Caco-2 (cell line): ENCODE results near the gene GABRP. TPM values are rescaled to one million over a fixed set of nuclear protein-coding genes. Genes with fewer than 3 reads are reported as not detected.

Source experiments
- BruUV-seq: library from RNA; stranded (reverse); fragments of 400-500 nt; replicated peaks from 2 replicates; lab custom pipeline; 2021; lab: Mats Ljungman, UMichigan
- CTCF ChIA-PET: fragments of 300-600 bp; sonication (Branson Sonifier 250); formaldehyde crosslinking; loops from one replicate; lab custom pipeline; 2022; ENCODE audit warnings: antibody characterized with exemption; lab: Charles Lee
- POLR2A ChIA-PET: fragments of 300-600 bp; sonication (Branson Sonifier 250); formaldehyde crosslinking; loops from one replicate; lab custom pipeline; 2022; ENCODE audit warnings: antibody characterized with exemption; lab: Charles Lee
- DNase-seq, 2 experiments: peaks; one replicate each; pipeline versions ENCODE4 v3.0.0 to v3.0.0-alpha.2; 2020 to 2022
- H3K27me3 ChIP-seq: replicated peaks from 2 replicates; pipeline ENCODE4 v1.6.0; 2011; ENCODE audit warnings: low read length; ENCODE audit not compliant: control insufficient read depth, insufficient read depth
- H3K36me3 ChIP-seq: 2 replicates; pipeline ENCODE4 v1.5.1; 2011; ENCODE audit warnings: low read length; ENCODE audit not compliant: control insufficient read depth, insufficient read depth
- H3K4me1 ChIP-seq: fragments of 250-450 bp; sonication (Bioruptor Pico); 2 replicates; pipeline ENCODE4 v1.5.1; 2020; ENCODE audit warnings: mild to moderate bottlenecking
- H3K4me3 ChIP-seq: 2 replicates; pipeline ENCODE4 v1.5.1; 2011; ENCODE audit warnings: low read depth, mild to moderate bottlenecking, control low read depth, low read length
- H3K9me3 ChIP-seq: fragments of 250-450 bp; sonication (Bioruptor Pico); 2 replicates; pipeline ENCODE4 v1.5.1; 2020; ENCODE audit warnings: mild to moderate bottlenecking, moderate library complexity
- H3K27ac Mint-ChIP-seq: one replicate; pipeline ENCODE4 v1.8.0; 2022; ENCODE audit warnings: mixed read lengths; ENCODE audit not compliant: unreplicated experiment
- H3K27me3 Mint-ChIP-seq: one replicate; pipeline ENCODE4 v1.8.0; 2022; ENCODE audit warnings: mixed read lengths; ENCODE audit not compliant: insufficient read depth, unreplicated experiment
- H3K36me3 Mint-ChIP-seq: one replicate; pipeline ENCODE4 v1.8.0; 2022; ENCODE audit warnings: mild to moderate bottlenecking, mixed read lengths; ENCODE audit not compliant: insufficient read depth, unreplicated experiment
- H3K4me1 Mint-ChIP-seq: one replicate; pipeline ENCODE4 v1.8.0; 2022; ENCODE audit warnings: low read depth, mixed read lengths; ENCODE audit not compliant: unreplicated experiment
- H3K4me3 Mint-ChIP-seq: one replicate; pipeline ENCODE4 v1.8.0; 2022; ENCODE audit warnings: mild to moderate bottlenecking, moderate library complexity, mixed read lengths; ENCODE audit not compliant: unreplicated experiment
- H3K9me3 Mint-ChIP-seq: one replicate; pipeline ENCODE4 v1.8.0; 2022; ENCODE audit warnings: mixed read lengths; ENCODE audit not compliant: unreplicated experiment
- intact Hi-C: fragments of 100-400 bp; cut with micrococcal nuclease; formaldehyde crosslinking; loops from one replicate; pipeline ENCODE4 v1.10.0; 2022; ENCODE audit not compliant: unreplicated experiment
- total RNA-seq: library from RNA; stranded (reverse); gene quantifications from 2 replicates; pipeline ENCODE4 v1.2.3, GENCODE V29; 2022
- TF ChIP-seq, protein P1 (sequence below), 2 experiments: fragments of 200-600 bp in 1 of 2; IDR thresholded peaks; 1 replicate in 1 of 2; 2 replicates in 1 of 2; pipeline versions ENCODE4 v1.5.1 to v1.8.0; 2011 to 2022; ENCODE audit warnings: antibody characterized with exemption in 1 of 2, control low read depth in 1 of 2, inconsistent platforms in 1 of 2, low read depth in 1 of 2, low read length in 1 of 2, mild to moderate bottlenecking in 1 of 2, moderate library complexity in 1 of 2; ENCODE audit not compliant: insufficient read depth in 1 of 2, severe bottlenecking in 1 of 2, unreplicated experiment in 1 of 2

GABRP gene
- total RNA-seq, 1 experiment from 2014 or later, result 4.8 TPM

DNA sequence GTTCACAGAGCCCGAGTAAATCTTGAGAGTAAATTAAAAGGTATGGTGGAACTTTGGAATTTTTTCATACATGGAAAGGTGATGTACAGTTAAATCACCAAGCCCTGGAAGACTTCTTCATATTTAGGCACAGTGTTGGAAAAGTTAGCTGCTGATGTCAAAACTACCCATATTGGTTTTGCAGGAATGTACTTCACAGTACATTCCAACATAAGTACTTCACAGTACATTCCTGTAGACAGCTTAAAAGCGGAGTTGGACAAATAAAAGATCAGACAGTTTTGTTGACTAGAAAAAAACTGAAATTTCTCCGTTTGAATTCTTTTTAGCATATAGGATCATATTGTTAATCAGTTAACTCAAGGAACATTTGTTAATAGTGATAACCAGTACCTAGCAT, 80.1 kb downstream of the GABRP start:
- TF ChIP-seq, protein P1, sequence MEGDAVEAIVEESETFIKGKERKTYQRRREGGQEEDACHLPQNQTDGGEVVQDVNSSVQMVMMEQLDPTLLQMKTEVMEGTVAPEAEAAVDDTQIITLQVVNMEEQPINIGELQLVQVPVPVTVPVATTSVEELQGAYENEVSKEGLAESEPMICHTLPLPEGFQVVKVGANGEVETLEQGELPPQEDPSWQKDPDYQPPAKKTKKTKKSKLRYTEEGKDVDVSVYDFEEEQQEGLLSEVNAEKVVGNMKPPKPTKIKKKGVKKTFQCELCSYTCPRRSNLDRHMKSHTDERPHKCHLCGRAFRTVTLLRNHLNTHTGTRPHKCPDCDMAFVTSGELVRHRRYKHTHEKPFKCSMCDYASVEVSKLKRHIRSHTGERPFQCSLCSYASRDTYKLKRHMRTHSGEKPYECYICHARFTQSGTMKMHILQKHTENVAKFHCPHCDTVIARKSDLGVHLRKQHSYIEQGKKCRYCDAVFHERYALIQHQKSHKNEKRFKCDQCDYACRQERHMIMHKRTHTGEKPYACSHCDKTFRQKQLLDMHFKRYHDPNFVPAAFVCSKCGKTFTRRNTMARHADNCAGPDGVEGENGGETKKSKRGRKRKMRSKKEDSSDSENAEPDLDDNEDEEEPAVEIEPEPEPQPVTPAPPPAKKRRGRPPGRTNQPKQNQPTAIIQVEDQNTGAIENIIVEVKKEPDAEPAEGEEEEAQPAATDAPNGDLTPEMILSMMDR (IDR thresholded peaks at IDR 0.05; ENCODE audit: insufficient read depth in 1 of 2, low read depth in 1 of 2, low read length in 1 of 2, severe bottlenecking in 1 of 2, unreplicated experiment in 1 of 2), result no peak
- BruUV-seq, result no TSS peak

More for the DNA sequence above, 80.1 kb downstream of the GABRP start:
- H3K36me3 ChIP-seq, result no peaks in the 10 kb centered on the region
- no peaks in the 10 kb centered on the region for H3K27me3 ChIP-seq
- DNase-seq, result no peak
- CTCF ChIA-PET, result interaction anchor here (0.6 to 0.7 kb wide), 2 partner anchors 54 to 69 kb away, joined by 3 read pairs; no protein-coding TSS in a partner anchor
- POLR2A ChIA-PET, result interaction anchor here (0.5 kb wide), 1 partner anchor 536 kb away, joined by 4 read pairs; no protein-coding TSS in a partner anchor
- H3K4me1 ChIP-seq, result peaks cover 25% of the 10 kb centered on the region
- Mint-ChIP-seq H3K27me3 (no peaks in the 10 kb centered on the region), H3K4me3 (peak overlapping the region; percentile 61), H3K27ac (peak overlapping the region; percentile 21), H3K36me3 (peaks cover 19% of the 10 kb centered on the region), H3K4me1 (peaks cover 23% of the 10 kb centered on the region), H3K9me3 (peaks cover 28% of the 10 kb centered on the region)
- intact Hi-C loops, result no loop called here
- H3K9me3 ChIP-seq, result peaks cover 12% of the 10 kb centered on the region
- no peak overlapping the region for H3K4me3 ChIP-seq

Other genes starting within 250 kb of the GABRP start
- gene RANBP17, start 78.3 kb downstream of the GABRP start, total RNA-seq, result 28.2 and 31.8 TPM in 2 replicates